Measurements from ENCODE around the gene KIF12. TPM values are rescaled to one million over a fixed set of nuclear protein-coding genes. Genes with fewer than 3 reads are reported as not detected.
"Not testable (repeated sequence)": the region's sequence is repeated elsewhere in the genome, so short reads cannot be mapped to it uniquely, and the experiment has no call there.

KIF12 gene
- not detected for total RNA-seq
- long read RNA-seq, result 0 reads

DNA sequence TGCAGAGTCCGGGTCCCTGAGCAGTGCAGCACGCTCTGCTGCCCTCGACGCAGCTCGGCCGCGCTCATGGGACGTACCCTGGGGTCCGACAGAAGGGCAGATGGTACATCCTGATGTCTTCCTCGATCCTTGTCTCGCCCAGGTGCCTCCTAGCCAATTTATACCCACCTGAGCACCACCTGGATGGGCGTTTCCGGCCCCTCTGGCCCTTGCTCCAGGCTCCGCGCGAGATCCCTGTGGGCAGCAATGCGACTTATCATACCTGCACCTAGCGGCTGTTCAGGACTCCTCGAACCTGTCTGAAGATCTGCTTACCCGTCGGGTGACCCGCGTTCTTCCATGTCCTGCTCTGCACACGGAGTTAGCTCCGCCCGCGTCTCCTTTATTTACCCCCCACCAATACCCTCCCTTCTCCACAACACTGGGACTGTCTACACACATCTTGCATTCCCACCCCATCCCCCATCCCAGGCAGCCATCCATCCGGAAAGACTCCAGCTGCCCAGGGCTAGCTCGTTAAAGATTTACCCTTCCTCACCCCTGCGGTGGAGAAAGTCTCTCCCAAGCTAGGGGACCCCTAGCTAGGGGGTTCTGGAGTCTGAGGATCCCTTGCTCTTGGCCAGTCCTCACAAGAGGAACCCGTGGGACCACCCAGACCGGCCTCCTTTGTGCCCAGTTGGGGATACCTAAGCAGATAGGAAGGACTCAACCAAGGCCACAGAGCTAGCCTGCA lies at the start of gene KIF12:
Gene KIF12, minus strand, starts transcription at position 357 of the 733 bp plus-strand sequence. Its CDS starts 16 bp downstream, at position 341.
- intact Hi-C loops (cut with micrococcal nuclease), result no loop called here
- ATAC-seq (no peak), DNase-seq (peak; percentile 26)

DNA sequence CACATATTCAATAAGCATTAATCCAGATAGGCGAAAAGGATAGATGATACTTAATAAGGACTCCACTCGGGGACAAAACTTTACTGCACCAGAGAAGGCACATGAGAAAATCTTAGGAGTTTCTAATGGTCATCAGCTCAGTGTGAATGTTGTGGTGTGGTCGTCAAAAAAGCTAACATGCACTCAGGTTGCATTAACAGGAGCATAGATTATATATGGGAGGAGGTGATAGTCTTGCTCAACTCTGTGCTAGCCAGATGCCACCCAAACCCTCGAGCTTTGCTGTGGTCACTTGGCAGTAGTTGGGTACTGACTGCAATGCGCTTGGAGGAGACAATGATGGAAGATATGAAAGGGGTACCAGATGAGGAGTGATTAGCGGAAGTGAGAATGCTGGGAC lies 47.6 kb upstream of the KIF12 start:
- no peak for ATAC-seq
- no peak for DNase-seq
- intact Hi-C loops (cut with micrococcal nuclease), result no loop called here

DNA sequence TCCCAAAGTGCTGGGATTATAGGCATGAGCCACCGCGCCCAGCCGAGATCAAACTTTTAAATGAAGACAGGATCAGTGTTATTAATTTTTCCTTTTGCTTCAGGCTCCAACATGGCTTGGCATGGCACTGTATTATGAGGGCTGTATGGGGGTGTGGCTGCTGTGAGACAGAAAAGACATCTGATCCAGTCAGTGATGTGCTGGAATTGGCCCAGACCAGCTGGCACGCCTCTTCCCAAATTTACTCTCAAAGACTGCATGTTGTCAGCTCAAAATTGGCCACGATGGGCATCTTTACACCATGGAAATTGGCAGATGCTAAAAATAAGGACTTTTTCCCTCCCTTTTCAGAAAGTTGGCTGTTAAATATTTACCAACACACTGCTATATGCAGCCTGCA lies 44.1 kb upstream of the KIF12 start:
- ATAC-seq, result no peak
- DNase-seq, result no peak
- intact Hi-C loops (cut with micrococcal nuclease), result no loop called here

DNA sequence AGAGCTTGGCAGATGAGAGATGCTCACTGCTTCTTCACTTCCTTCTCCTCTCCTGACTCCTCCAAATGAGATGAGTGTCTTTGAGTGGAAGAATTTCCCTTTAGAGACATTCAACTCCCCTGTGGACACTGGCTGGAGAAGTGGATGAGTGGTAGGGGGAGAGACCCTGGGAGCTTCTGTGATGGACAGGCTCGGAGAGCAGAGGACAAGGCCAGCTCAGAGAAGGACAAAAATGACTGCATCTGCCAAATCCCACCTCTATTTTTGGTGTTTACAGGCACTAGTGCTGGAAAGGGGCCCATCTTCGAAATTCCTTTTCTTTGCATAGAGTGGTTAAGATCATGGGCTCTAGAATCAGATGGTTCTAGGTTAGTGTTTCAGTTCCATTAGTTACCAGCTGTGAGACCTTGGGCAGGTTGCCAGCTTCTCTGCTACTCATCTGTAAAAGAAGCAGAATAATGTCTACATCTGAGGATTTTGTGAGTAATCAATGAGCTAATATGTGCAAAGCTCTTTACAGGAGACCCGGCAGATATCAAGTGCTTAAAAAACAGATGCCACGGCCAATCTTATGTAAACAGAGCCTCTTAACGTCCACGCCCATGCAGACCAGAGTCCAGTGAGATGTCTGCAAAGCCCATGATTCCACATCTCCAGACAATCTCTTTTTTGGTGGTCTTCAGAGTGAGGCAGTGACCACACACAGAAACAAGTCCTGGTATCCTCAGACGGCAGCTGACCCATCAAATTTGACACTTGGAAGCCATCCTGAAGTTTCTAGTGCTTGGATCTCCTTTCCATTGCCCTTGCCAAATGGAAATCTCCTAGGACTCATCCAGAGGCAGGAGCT lies 42.7 kb upstream of the KIF12 start:
- DNase-seq, result peak; percentile 48
- intact Hi-C loops (cut with micrococcal nuclease), result no loop called here
- ATAC-seq, result peak; percentile 69

DNA sequence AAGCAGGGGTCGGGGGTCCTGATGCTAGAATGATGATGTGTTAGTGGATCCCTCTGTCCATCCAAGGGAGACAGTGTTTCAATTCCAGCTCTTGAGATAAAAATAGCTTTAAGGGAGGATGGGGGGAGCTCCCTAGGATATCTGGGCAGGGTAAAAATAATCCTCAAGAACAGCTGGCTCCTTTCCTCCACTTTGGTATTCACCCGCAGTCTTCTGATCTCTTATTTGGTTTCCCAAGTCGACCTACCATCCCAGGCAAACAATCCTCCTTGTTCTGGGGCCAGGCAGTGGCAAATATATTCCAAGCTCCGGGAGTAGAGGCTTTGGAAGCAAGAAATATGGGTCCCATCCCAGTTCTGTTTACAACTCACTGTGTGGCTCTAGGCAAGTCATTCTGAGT lies 41.8 kb upstream of the KIF12 start:
- DNase-seq (no peak), ATAC-seq (peak; percentile 84)
- intact Hi-C loops (cut with micrococcal nuclease), result no loop called here

DNA sequence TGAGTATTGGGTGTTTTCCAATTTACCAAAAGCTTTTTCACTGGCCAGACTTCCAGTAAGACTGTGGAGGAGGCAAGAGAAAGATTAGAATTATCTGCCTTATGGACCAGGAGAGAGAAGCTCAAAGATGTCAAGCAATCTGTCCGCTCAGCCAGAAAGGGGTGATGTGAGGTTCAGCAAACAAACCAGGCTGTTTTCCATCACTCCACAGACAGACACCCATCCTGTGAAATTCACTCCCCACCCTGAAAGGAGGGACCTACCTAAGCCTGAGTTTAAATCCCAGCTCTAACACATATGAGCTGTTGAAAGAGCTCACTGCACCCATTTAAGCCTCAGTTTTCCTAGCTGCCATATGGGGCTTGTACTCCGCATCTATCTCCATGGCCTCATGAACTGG lies 41.3 kb upstream of the KIF12 start:
- intact Hi-C loops (cut with micrococcal nuclease), result no loop called here
- DNase-seq, result no peak
- no peak for ATAC-seq

DNA sequence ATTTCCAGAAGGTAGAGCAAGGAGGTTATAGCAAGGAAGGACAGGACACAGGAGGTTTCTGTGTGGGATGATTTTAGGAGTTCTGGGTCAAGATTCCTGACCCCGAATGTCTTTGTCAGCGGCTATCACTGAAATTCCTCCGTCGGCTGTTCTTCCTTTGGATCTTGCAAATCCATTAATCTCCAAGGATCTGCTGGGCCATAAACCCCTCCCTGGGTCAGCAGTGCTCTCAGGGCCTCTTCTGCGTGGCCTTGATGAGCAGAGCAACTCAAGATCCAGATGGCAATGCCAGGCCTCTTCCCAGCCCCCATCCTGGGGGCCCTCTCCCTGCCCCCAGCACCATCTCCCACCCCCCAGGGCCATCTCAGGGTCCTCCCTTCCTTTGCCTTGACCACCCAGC lies 40.0 kb upstream of the KIF12 start:
- ATAC-seq, result no peak
- DNase-seq, result no peak
- intact Hi-C loops (cut with micrococcal nuclease), result no loop called here

DNA sequence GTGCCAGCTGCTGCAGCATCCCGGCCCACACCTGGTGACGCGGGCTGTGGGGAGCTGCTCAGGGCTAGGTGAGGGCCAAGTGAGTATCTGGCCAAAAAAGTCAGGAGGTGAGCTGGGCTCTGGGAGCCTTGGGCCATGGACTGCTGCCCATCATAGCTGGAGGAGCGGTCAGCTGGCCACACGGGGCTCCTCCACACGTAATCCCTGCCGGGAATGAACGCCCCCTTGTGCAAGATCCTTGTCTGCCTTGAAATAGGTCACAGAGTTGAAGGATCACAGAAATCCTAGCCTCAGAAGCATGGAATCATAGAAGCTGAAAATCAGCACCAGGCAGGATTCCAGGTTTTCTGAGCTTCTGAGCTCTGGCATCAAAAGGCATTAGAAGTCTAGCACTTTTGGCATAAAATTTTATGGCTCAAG lies 39.5 kb upstream of the KIF12 start:
- DNase-seq (no peak), ATAC-seq (no peak)
- intact Hi-C loops (cut with micrococcal nuclease), result no loop called here

DNA sequence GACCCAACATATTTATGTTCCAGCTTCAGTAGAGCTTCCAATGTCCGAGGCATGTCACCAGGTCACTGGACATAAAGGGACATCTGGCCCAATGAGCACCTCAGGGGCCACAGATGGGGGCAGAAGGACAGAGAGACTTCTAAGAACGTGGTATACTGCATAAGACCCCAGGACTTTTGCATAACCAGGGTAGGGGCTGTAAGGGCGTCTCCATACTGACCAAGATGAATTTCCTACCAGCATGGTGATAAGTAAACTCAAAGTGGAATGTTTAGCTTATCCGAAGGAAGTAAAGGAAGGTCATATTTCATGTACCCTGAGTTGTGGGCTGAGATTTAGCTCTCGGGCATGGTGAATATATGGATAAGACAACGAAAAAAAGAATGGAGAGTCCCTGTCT lies 38.7 kb upstream of the KIF12 start:
- intact Hi-C loops (cut with micrococcal nuclease), result no loop called here
- ATAC-seq (no peak), DNase-seq (no peak)

DNA sequence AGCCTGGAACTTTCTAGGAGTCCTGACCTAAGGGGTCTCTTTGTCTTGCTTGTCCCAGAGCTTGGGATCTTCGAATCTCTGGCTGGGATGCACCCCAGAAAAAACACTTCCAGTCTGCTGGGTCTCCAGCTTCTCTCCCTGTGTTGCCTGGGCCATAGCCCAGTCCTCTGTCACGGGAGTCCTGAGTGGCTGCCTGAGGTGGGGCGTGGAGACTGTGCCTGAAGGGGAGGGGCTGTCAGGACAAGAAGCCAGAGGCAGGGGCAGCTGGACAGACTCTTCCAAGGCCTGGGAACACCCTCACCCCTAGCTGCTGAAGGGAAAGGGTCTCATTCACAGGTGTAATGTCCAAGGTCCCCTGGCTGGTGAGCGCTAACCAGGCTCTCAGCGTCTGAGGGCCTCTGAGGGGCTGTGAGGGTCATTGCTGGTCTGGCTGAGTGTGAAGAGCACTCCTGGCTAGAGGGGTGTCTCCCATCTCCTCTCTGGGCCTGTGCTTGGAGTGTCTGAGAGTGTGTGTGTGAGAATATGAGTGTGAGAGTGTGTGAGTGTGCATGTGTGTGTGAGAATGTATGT lies 35.8 kb upstream of the KIF12 start:
- intact Hi-C loops (cut with micrococcal nuclease), result no loop called here
- no peak for DNase-seq
- ATAC-seq, result peak; percentile 21

DNA sequence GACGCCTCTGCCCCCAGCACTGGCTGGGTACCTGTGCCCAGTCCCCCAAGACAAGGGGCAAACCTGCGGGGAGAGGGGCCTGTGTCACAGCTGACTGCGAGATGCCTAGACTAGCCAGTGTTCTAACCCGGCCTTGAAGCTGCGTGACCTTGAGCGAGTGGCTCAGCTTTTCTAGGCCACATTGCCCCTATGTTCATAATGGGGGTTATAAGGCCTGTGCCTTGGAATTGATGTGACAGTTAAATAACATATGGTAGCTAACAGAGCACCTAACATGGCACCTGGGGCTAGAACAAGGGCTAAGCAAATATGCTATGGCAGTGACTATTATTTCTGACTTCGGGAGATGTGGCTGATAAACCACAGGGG lies 33.4 kb upstream of the KIF12 start:
- intact Hi-C loops (cut with micrococcal nuclease), result no loop called here
- DNase-seq, result no peak
- no peak for ATAC-seq

DNA sequence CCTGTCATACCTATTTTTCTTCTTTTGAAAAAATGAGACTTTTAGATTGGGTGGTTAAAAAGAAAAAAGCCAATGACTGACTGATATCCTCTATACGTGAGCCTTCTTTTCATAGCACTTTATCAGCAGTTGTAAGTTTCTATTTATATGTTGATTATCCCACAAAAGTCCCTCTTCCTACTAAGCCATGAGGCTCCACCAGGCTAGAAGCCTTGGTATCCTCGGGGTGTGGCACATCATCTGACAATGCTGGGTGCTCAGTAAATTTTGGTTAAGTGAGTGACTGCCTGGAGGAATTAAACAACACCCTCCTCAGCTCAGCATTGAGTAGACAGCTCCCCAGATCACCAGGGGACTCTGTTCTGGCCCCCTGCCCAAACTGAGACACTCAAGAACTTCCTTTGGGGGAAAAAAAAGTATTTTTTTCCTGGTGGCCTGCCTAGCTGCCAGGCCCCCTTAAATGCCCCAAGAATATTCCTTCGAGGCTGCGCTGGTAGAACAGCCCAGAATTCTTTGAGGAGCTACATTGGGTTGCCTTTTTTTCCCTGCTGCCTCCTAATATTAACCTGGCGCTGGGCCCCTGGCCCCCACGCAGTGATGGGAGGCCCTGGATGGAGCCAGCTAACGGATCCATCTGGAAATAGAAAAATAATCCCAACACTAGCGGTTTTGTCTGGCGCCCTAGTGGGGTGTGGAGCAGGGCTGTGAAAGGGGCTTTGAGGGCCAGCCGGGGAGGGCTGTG lies 32.9 kb upstream of the KIF12 start:
- intact Hi-C loops (cut with micrococcal nuclease), result no loop called here
- DNase-seq, result no peak
- ATAC-seq, result peak; percentile 64

DNA sequence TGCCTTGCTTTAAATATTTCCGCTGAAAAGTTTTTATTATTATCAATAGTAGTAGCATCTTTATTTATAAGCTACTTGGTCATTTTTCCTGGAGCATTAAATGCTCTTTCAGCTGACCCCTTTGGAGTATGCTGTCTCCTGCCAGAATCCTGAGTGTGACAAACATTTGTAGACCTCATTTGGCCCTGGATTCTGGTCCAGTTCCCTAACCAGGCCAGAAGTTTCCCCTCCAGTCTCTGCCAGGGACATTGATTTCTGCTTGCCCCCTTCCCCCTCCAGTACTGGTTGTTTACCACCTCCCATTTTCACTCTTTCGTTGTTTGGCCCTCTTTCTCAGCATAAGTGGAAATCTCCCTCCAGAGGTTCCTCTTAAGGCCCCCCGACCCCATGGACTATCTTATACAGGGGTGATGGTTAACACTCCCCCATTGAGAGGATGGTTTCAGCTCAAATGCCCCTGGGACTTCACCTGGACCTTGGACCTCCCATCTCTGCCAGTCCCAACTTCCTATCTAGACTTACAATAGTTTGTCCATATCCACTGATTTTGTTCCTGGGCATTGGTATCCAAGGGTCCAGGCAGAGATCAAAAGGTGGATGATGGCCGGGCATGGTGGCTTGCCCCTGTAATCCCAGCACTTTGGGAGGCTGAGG lies 31.7 kb upstream of the KIF12 start:
- DNase-seq (no peak), ATAC-seq (peak; percentile 69)
- intact Hi-C loops (cut with micrococcal nuclease), result no loop called here

DNA sequence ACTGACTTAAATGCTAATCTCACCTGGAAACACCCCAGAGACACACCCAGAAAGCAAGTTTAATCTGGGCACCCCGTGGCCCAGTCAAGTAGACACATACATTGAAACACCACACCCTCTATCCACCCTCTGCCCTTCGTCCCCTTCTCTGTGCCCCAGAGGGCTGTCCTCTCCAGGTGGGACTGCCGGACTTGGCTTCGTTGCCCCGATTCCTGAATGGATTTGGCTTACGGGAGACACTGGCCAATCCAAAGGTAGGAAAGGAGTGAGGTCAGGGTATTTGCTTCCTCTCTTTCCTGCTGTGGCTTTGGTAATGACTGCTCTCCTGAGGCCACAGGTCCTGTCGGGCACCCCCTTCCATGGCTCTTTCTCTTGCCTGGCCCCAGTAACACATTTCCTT lies 31.0 kb upstream of the KIF12 start:
- ATAC-seq (no peak), DNase-seq (no peak)
- intact Hi-C loops (cut with micrococcal nuclease), result no loop called here

DNA sequence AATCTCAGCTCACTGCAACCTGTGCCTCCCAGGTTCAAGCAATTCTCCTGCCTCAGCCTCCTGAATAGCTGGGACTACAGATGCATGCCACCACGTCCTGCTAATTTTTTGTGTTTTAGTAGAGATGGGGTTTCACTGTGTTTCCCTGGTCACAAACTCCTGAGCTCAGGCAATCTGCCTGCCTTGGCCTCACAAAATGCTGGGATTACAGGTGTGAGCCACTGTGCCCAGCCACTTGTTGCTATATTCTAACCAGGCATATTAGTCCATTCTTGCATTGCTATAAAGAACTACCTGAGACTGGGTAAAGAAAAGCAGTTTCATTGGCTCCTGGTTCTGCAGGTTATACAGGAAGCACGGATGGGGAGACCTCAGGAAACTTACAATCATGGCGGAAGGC lies 29.7 kb upstream of the KIF12 start:
- ATAC-seq; DNase-seq; intact Hi-C loops (cut with micrococcal nuclease): not testable (repeated sequence)

DNA sequence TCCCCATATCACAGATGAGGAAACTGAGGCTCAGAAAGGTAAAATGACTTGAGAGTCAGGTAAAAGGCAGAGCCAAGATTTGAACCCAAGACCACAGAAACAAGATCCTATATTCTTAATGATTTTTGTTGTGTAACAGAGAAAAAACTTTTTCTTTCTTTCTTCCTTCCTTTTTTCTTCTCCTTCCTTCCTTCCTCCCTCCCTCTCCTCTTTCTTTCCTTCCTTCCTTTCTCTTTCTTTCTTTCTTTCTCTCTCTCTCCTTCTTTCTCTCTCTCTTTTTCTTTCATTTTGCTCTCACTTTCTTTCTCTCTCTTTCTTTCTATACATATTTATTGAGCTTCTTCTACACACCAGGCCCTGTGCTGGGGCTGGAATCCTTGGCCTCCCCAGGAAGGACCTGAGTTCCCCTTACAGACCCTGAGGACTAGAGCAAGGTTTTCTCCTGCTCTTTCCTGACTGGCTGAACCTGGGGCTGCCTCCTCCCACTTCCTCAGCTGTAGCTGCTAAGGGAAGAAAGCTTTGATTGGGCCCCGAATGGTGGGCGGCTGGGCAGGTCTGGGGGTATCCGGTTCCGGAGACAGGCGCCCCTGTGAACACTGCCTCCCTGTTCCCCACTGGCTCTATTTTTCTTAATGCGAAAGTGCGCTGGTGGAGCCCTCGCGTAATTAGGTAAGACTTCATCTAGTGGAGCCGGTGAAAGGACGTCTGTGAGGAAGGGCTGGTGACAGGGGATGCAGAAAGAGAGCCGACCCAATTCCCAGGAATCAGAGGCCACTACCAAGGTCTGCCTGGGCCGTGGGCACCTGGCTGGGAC lies 27.4 kb upstream of the KIF12 start:
- no peak for DNase-seq
- intact Hi-C loops (cut with micrococcal nuclease), result no loop called here
- no peak for ATAC-seq

DNA sequence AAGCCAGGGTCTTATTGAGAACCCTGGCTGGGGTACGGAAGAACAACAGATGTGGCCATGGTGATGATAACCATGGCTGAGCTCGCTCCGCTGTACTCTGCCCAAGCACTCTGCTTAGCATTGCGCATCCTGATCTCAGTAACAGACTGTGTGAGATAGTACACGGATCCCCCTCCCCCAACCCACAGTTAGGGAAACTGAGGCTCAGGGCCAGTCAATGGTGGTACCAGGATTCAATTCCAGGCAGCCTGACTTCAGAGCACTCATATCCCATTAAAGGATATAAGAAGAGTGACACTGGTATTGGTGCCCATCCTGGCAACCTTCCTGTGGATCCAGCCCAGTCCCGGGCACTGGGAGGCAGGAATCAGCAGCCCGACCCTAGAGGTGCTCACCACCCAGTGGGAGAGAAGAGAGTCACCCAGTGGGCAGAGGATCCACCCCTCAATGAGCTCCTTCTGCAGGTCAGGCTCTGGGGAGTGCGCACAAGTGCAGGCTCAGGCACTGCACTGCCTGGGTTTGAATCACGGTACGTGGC lies 26.5 kb upstream of the KIF12 start:
- intact Hi-C loops (cut with micrococcal nuclease), result no loop called here
- ATAC-seq, result no peak
- no peak for DNase-seq
